Measurements from ENCODE around the gene ODF2.
"Not testable (repeated sequence)": the region's sequence is repeated elsewhere in the genome, so short reads cannot be mapped to it uniquely, and the experiment has no call there.

Gene ODF2

DNA sequence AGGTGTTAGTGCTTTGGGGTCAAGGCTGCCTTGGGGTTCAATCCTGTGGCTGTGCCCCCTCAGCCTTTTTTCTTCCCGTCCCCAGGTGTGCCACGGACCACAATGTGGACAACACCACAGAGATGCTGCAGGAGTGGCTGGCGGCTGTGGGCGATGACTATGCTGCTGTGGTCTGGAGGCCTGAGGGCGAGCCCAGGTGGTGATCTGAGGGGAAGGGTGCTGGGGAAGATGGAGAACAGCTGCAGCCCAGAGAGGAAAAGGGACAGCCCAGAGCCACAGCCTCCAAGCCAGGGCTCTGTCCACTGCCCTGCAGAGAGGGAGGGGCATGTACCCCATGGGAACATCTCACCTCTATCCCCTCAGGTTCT lies 33.0 kb upstream of the ODF2 start:
- whole genome bisulfite sequencing (ENCODE audit: insufficient coverage) = 100% methylated on average over 2 of the region's 5 CpGs
- no peak for DNase-seq
- no peak overlapping the region for H3K4me3 ChIP-seq (ENCODE audit: control insufficient read depth in 1 of 7, extremely low read depth in 1 of 7, insufficient read depth in 4 of 7, low read depth in 2 of 7, low read length in 6 of 7)

DNA sequence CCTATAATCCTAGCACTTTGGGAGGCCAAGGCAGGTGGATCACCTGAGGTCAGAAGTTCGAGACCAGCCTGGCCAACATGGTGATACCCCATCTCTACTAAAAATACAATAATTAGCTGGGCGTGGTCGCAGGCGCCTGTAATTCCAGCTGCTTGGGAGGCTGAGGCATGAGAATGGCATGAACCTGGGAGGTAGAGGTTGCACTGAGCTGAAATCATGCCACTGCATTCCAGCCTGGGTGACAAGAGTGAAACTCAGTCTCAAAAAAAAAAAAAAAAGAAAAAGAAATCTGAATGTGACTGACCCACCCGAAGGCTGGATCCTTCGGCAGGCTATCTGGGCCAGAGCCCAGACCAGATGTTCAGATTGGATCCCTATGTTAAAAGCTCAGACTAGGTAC lies 32.5 kb upstream of the ODF2 start:
- H3K4me3 ChIP-seq (ENCODE audit: control insufficient read depth in 1 of 7, extremely low read depth in 1 of 7, insufficient read depth in 4 of 7, low read depth in 2 of 7, low read length in 6 of 7); DNase-seq; H3K36me3 ChIP-seq (ENCODE audit: control insufficient read depth in 4 of 4, insufficient read depth in 4 of 4, low read length in 3 of 4); H3K27ac ChIP-seq (ENCODE audit: insufficient read depth in 1 of 2, low read depth in 1 of 2, low read length in 2 of 2, poor library complexity in 1 of 2, severe bottlenecking in 2 of 2); H3K9me3 ChIP-seq (ENCODE audit: control extremely low read depth in 1 of 5, control insufficient read depth in 4 of 5, insufficient read depth in 2 of 5, low read depth in 1 of 5, low read length in 4 of 5); POLR2A ChIA-PET: not testable (repeated sequence)
- Histone ChIP-seq H3K27me3 (replicated peaks in 2 of 5; ENCODE audit: control insufficient read depth in 4 of 5, insufficient read depth in 5 of 5, low read length in 4 of 5) (peaks cover 0 to 15% (median 5%) of the 10 kb centered on the region in 5 experiments), H3K4me1 (ENCODE audit: control extremely low read depth in 1 of 4, control insufficient read depth in 4 of 4, insufficient read depth in 4 of 4, low read length in 3 of 4) (peaks cover 0 to 25% (median 22%) of the 10 kb centered on the region in 4 experiments)
- CTCF ChIA-PET = interaction anchor here (0.6 to 1.1 kb wide), 3 partner anchors 13 to 21 kb away, joined by 3 read pairs; no protein-coding TSS in a partner anchor
- 100% methylated on average over 4 of the region's 6 CpGs for WGBS (ENCODE audit: insufficient coverage)

More for the DNA sequence above, 33.0 kb upstream of the ODF2 start:
- peaks cover 0 to 7% (median 2%) of the 10 kb centered on the region in 4 experiments for H3K36me3 ChIP-seq (ENCODE audit: control insufficient read depth in 4 of 4, insufficient read depth in 4 of 4, low read length in 3 of 4)
- ChIA-PET CTCF (interaction anchor here (0.6 to 4.2 kb wide), 3 partner anchors 17 to 60 kb away, joined by 3 to 23 read pairs (median 19); no protein-coding TSS in a partner anchor), POLR2A (no interaction called here)
- H3K9me3 ChIP-seq (ENCODE audit: control extremely low read depth in 1 of 5, control insufficient read depth in 4 of 5, insufficient read depth in 2 of 5, low read depth in 1 of 5, low read length in 4 of 5) = no peaks in the 10 kb centered on the region
- H3K27ac ChIP-seq (ENCODE audit: insufficient read depth in 1 of 2, low read depth in 1 of 2, low read length in 2 of 2, poor library complexity in 1 of 2, severe bottlenecking in 2 of 2) = no peak overlapping the region
- H3K27me3 ChIP-seq (replicated peaks in 2 of 5; ENCODE audit: control insufficient read depth in 4 of 5, insufficient read depth in 5 of 5, low read length in 4 of 5) = peaks cover 0 to 15% (median 5%) of the 10 kb centered on the region in 5 experiments
- H3K4me1 ChIP-seq (ENCODE audit: control extremely low read depth in 1 of 4, control insufficient read depth in 4 of 4, insufficient read depth in 4 of 4, low read length in 3 of 4) = peaks cover 0 to 25% (median 22%) of the 10 kb centered on the region in 4 experiments

DNA sequence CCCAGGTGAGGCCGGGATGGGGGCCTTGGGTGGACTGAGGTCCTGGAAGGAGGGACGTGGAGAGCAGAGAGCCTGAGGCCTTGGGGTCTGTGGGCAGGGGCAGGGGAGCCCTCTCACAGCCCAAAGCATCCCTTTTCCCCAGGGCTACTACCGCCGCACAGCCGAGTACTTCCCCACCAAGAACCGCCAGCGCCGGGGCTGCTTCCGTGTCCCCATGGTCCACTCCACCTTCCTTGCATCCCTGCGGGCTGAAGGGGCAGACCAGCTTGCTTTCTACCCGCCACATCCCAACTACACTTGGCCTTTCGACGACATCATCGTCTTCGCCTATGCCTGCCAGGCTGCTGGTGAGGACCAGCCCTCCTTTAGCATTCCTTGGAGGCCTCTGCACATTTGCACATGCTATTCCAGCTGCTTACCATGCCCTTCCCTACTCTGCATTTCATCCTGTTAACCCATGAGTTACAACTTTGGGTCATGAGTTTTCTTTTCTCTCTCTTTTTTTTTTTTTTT lies 31.5 kb upstream of the ODF2 start:
- no peak overlapping the region for H3K27ac ChIP-seq (ENCODE audit: insufficient read depth in 1 of 2, low read depth in 1 of 2, low read length in 2 of 2, poor library complexity in 1 of 2, severe bottlenecking in 2 of 2)
- POLR2A ChIA-PET = no interaction called here
- H3K27me3 ChIP-seq (replicated peaks in 2 of 5; ENCODE audit: control insufficient read depth in 4 of 5, insufficient read depth in 5 of 5, low read length in 4 of 5) = peaks cover 0 to 8% (median 3%) of the 10 kb centered on the region in 5 experiments
- H3K36me3 ChIP-seq (ENCODE audit: control insufficient read depth in 4 of 4, insufficient read depth in 4 of 4, low read length in 3 of 4) = peaks cover 2 to 12% (median 3%) of the 10 kb centered on the region in 4 experiments
- DNase-seq = no peak
- CTCF ChIA-PET = interaction anchor here (1.3 to 1.8 kb wide), 2 partner anchors 12 to 14 kb away, joined by 3 to 4 read pairs; no protein-coding TSS in a partner anchor
- WGBS (ENCODE audit: insufficient coverage) = 95% methylated on average over 13 of the region's 15 CpGs
- H3K4me3 ChIP-seq (ENCODE audit: control insufficient read depth in 1 of 7, extremely low read depth in 1 of 7, insufficient read depth in 4 of 7, low read depth in 2 of 7, low read length in 6 of 7) = no peak overlapping the region
- H3K4me1 ChIP-seq (ENCODE audit: control extremely low read depth in 1 of 4, control insufficient read depth in 4 of 4, insufficient read depth in 4 of 4, low read length in 3 of 4) = peaks cover 0 to 21% (median 20%) of the 10 kb centered on the region in 4 experiments
- H3K9me3 ChIP-seq (ENCODE audit: control extremely low read depth in 1 of 5, control insufficient read depth in 4 of 5, insufficient read depth in 2 of 5, low read depth in 1 of 5, low read length in 4 of 5) = no peaks in the 10 kb centered on the region

DNA sequence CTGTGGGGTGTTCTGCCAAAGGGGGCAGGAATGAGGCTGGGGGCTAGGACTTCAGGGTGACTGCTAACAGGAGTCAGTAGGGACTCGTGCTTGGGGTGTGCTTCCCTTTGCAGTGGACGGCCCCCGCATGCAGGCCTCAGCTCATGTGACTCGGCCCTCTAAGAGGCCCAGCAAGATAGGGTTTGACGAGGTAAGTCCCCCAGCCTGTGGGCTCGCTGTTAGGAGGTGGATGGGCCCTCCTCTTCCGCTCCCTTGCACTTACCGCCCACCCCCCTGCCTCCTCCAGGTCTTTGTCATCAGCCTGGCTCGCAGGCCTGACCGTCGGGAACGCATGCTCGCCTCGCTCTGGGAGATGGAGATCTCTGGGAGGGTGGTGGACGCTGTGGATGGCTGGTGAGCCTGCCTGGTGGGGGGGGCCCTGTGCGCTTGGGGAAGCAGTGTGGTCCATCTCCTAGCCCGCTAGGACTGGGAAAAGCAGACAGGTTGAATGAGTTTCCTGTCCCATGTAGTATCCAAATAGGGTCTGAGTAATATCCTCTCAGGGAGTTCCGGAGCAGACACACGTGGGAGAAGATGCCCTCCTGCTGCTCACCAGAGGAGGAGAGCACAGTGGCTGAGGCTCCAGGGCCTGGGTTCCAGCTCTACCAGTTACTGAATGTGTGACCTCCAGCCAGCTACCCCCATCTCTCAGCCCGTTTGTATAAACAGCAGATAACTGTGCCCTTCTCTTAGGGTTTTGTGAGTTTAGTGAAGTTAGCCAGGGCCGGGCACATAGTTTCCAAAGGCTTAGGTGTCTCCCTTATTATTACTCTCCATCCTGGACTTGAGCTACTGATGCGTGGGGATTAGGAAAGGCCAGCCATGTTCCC lies 26.9 kb upstream of the ODF2 start:
- no peak for DNase-seq
- Histone ChIP-seq H3K27me3 (replicated peaks in 2 of 5; ENCODE audit: control insufficient read depth in 4 of 5, insufficient read depth in 5 of 5, low read length in 4 of 5) (no peaks in the 10 kb centered on the region), H3K4me3 (ENCODE audit: control insufficient read depth in 1 of 7, extremely low read depth in 1 of 7, insufficient read depth in 4 of 7, low read depth in 2 of 7, low read length in 6 of 7) (no peak overlapping the region), H3K27ac (ENCODE audit: insufficient read depth in 1 of 2, low read depth in 1 of 2, low read length in 2 of 2, poor library complexity in 1 of 2, severe bottlenecking in 2 of 2) (no peak overlapping the region), H3K36me3 (ENCODE audit: control insufficient read depth in 4 of 4, insufficient read depth in 4 of 4, low read length in 3 of 4) (peaks cover 2 to 17% (median 4%) of the 10 kb centered on the region in 4 experiments), H3K4me1 (ENCODE audit: control extremely low read depth in 1 of 4, control insufficient read depth in 4 of 4, insufficient read depth in 4 of 4, low read length in 3 of 4) (no peaks in the 10 kb centered on the region), H3K9me3 (ENCODE audit: control extremely low read depth in 1 of 5, control insufficient read depth in 4 of 5, insufficient read depth in 2 of 5, low read depth in 1 of 5, low read length in 4 of 5) (no peaks in the 10 kb centered on the region)
- ChIA-PET POLR2A (no interaction called here), CTCF (interaction anchor here (0.6 to 1.5 kb wide), 4 partner anchors 9 to 197 kb away, joined by 3 to 6 read pairs (median 4); partner anchors contain the start of gene CERCAM)
- 97% methylated on average over 19 of the region's 22 CpGs for WGBS (ENCODE audit: insufficient coverage)

- WGBS (ENCODE audit: insufficient coverage) = 93% methylated on average over 5 of the region's 13 CpGs
- Histone ChIP-seq H3K27me3 (replicated peaks in 2 of 5; ENCODE audit: control insufficient read depth in 4 of 5, insufficient read depth in 5 of 5, low read length in 4 of 5) (no peaks in the 10 kb centered on the region), H3K4me1 (ENCODE audit: control extremely low read depth in 1 of 4, control insufficient read depth in 4 of 4, insufficient read depth in 4 of 4, low read length in 3 of 4) (no peaks in the 10 kb centered on the region), H3K36me3 (ENCODE audit: control insufficient read depth in 4 of 4, insufficient read depth in 4 of 4, low read length in 3 of 4) (peaks cover 0 to 15% (median 3%) of the 10 kb centered on the region in 4 experiments), H3K4me3 (ENCODE audit: control insufficient read depth in 1 of 7, extremely low read depth in 1 of 7, insufficient read depth in 4 of 7, low read depth in 2 of 7, low read length in 6 of 7) (no peak overlapping the region), H3K27ac (ENCODE audit: insufficient read depth in 1 of 2, low read depth in 1 of 2, low read length in 2 of 2, poor library complexity in 1 of 2, severe bottlenecking in 2 of 2) (no peak overlapping the region), H3K9me3 (ENCODE audit: control extremely low read depth in 1 of 5, control insufficient read depth in 4 of 5, insufficient read depth in 2 of 5, low read depth in 1 of 5, low read length in 4 of 5) (no peaks in the 10 kb centered on the region)
- ChIA-PET CTCF (interaction anchor here (0.6 to 1.5 kb wide), 3 partner anchors 9 to 196 kb away, joined by 3 to 6 read pairs (median 4); partner anchors contain the start of gene CERCAM), POLR2A (no interaction called here)
- no peak for DNase-seq
These were observed 26.2 kb upstream of the ODF2 start for GRCh38 chr9:128429513-128430086.

- no peaks in the 10 kb centered on the region for H3K27me3 ChIP-seq (replicated peaks in 2 of 5; ENCODE audit: control insufficient read depth in 4 of 5, insufficient read depth in 5 of 5, low read length in 4 of 5)
- H3K36me3 ChIP-seq (ENCODE audit: control insufficient read depth in 4 of 4, insufficient read depth in 4 of 4, low read length in 3 of 4) = peaks cover 0 to 15% (median 3%) of the 10 kb centered on the region in 4 experiments
- no peaks in the 10 kb centered on the region for H3K9me3 ChIP-seq (ENCODE audit: control extremely low read depth in 1 of 5, control insufficient read depth in 4 of 5, insufficient read depth in 2 of 5, low read depth in 1 of 5, low read length in 4 of 5)
- CTCF ChIA-PET = no interaction called here
- no peaks in the 10 kb centered on the region for H3K4me1 ChIP-seq (ENCODE audit: control extremely low read depth in 1 of 4, control insufficient read depth in 4 of 4, insufficient read depth in 4 of 4, low read length in 3 of 4)
- H3K27ac ChIP-seq (ENCODE audit: insufficient read depth in 1 of 2, low read depth in 1 of 2, low read length in 2 of 2, poor library complexity in 1 of 2, severe bottlenecking in 2 of 2) = no peak overlapping the region
- WGBS (ENCODE audit: insufficient coverage) = 100% methylated on average over 8 of the region's 8 CpGs
- DNase-seq = no peak
- H3K4me3 ChIP-seq (ENCODE audit: control insufficient read depth in 1 of 7, extremely low read depth in 1 of 7, insufficient read depth in 4 of 7, low read depth in 2 of 7, low read length in 6 of 7) = no peak overlapping the region
- POLR2A ChIA-PET = no interaction called here
These were observed 24.6 kb upstream of the ODF2 start for GRCh38 chr9:128431207-128431606.

Measured in common myeloid progenitor, CD34-positive (primary cell).